Right lung (tissue), 5 donors: ENCODE measurements around the gene S1PR4. TPM values are rescaled to one million over a fixed set of nuclear protein-coding genes. Genes with fewer than 3 reads are reported as not detected.
"Not testable (repeated sequence)": the region's sequence is repeated elsewhere in the genome, so short reads cannot be mapped to it uniquely, and the experiment has no call there.

ENCODE experiments used
- DNase-seq, 2 donors: peaks; one replicate each; pipeline ENCODE4 v3.0.0-alpha.2; 2013
- polyA plus RNA-seq, 5 donors: library from polyadenylated mRNA; unstranded; fragments of 120-200 nt; gene quantifications; one replicate each; pipeline versions ENCODE4 v1.2.1 to v1.2.3, GENCODE V29; 2013; ENCODE audit warnings: inconsistent platforms in 1 of 5, low replicate concordance in 1 of 5; ENCODE audit not compliant: insufficient read length in 5 of 5, insufficient read depth in 1 of 5

S1PR4 gene
- polyA plus RNA-seq, 5 donors: 1.2 to 2.8 (median 1.7) TPM

DNA sequence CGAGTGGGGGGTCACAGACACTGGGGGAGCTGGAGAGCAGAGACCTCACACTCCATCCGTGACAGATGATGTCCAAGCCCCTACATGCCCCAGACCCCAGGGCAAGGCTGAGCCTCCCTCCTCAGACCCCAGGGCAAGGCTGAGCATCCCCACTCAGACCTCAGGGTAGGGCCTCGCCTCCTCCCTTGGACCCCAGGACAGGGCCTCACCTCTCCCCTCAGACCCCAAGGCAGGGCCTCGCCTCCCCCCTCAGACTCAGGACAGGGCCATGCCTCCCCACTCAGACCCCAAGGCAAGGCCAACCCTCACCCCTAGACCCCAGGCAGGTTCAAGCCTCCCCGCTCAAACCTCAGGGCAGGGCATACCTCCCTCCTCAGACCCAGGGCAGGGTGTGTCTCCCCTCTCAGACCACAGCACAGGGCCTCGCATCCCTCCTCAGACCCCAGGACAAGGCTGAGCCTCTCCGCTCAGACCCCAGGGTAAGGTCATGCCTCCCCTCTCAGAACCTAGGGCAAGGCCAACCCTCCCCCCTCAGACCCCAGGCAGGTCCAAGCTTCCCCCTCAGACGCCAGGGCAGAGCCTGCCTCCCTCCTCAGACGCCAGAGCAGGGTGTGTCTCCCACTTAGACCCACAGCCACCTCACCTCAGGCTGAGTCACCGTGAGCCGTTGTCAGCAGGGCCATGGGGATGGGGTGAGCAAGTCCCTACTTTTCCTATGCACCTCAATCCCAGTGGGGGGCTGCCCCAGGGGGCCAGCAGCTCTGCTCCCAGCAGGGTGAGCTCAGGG is 1.7 kb upstream of the S1PR4 start:
- no peak for DNase-seq

DNA sequence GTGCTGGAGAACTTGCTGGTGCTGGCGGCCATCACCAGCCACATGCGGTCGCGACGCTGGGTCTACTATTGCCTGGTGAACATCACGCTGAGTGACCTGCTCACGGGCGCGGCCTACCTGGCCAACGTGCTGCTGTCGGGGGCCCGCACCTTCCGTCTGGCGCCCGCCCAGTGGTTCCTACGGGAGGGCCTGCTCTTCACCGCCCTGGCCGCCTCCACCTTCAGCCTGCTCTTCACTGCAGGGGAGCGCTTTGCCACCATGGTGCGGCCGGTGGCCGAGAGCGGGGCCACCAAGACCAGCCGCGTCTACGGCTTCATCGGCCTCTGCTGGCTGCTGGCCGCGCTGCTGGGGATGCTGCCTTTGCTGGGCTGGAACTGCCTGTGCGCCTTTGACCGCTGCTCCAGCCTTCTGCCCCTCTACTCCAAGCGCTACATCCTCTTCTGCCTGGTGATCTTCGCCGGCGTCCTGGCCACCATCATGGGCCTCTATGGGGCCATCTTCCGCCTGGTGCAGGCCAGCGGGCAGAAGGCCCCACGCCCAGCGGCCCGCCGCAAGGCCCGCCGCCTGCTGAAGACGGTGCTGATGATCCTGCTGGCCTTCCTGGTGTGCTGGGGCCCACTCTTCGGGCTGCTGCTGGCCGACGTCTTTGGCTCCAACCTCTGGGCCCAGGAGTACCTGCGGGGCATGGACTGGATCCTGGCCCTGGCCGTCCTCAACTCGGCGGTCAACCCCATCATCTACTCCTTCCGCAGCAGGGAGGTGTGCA is 587 bp downstream of the S1PR4 start:
- no peak for DNase-seq

DNA sequence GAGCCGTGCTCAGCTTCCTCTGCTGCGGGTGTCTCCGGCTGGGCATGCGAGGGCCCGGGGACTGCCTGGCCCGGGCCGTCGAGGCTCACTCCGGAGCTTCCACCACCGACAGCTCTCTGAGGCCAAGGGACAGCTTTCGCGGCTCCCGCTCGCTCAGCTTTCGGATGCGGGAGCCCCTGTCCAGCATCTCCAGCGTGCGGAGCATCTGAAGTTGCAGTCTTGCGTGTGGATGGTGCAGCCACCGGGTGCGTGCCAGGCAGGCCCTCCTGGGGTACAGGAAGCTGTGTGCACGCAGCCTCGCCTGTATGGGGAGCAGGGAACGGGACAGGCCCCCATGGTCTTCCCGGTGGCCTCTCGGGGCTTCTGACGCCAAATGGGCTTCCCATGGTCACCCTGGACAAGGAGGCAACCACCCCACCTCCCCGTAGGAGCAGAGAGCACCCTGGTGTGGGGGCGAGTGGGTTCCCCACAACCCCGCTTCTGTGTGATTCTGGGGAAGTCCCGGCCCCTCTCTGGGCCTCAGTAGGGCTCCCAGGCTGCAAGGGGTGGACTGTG is 1.2 kb downstream of the S1PR4 start:
- DNase-seq: no peak

DNA sequence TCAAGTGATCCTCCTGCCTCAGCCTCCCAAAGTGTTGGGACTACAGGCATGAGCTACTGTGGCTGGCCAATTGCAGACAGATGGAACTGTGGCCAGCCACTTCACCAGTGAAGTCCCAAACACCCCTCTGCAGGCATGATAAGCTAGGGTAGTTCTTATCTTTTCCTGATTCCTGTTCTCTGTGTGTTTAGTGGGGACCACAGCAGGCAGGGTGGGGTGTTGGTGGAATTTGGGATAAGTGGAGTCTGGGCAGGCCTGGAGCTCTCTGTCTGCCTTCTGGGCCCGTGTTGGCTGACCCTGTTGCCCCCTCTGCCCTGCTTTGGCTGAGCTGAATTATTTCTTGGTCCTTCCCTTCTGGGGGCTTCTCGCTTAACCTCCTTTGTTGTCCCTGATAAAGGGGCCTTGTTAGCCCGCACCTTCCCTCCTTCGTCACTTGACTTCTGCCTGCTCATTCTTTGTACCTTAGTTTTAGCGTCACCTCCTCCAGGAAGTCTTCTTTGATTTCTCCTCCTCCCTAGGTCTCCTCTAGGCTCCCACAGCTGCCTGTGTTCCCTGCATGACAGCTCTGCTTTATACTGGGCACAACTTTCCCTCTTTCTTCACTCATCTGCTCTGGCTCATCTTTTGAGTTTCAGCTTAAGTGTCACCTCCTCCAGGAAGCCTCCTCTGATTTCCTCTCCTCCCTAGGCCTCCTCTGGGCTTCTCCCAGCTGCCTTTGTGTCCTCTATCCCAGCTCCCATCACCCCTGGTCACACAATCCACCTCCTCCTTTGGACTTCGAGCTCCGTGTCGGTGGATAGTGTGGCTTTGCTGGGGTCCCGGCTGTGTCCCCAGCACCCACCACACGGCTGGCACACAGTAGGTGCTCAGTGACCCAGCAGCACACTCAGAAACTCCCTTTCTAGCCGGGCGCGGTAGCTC is 5.4 kb downstream of the S1PR4 start:
- no peak for DNase-seq

DNA sequence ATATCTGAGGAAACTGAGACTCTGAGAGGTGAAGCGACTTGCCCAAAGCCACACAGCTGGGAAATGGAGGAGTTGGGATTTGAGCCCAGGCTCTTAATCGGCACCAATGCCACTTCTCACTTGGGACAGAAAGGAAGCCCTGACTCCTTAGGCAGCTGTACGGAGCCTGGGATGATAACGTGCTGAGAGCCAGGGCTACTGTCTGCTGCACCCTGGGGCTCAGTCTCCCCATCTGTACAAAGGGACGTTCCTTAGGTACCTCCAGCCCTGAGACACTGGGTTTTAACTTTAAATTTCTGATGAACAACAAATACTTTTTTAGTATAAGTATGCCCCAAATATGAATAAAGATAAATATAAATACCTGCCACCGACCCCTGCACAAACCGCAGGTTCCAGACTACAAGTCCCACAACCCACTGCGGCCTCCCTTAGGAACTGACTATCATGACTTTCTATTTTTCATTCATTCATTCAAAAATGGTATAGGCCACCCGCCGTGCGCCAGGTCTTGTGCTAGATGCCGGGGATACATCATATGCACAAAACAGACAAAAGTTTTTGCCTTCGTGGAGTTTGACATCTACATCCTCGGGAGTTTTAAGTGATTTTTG is 6.4 kb downstream of the S1PR4 start:
- DNase-seq: no peak

DNA sequence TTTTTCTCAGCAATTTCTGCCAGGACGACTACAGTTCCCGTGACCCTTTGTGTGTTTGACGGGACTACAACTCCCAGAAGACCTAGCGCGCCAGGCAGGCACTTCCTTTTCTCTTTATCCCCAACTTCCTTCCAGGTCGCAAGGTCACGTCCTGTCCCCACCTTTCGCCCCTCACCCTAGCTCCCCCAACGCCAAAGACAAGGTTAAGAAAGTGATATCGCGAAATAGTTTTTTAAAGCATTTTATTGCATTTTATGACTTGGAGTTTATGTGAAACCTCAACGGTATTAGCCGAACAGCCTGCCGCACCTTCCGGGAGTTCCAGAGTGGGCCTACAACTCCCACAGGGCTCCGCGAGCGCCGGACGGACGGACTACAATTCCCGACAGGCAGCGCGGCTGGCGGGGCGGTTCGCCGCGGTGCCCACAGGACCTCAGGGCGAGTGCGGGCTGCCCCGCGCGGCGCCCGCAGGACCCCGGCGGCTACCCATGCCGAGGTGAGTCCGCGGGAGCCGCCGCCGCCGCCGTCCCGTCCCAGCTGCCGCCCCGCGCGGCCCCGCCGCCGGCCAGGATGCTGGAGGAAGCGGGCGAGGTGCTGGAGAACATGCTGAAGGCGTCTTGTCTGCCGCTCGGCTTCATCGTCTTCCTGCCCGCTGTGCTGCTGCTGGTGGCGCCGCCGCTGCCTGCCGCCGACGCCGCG is 7.0 kb downstream of the S1PR4 start, which contains the start of gene NCLN:
NCLN (plus strand) TSS at position 470 of the 699 bp plus-strand sequence; CDS start at position 571, 101 bp downstream.
- DNase-seq: peak; percentile 95

DNA sequence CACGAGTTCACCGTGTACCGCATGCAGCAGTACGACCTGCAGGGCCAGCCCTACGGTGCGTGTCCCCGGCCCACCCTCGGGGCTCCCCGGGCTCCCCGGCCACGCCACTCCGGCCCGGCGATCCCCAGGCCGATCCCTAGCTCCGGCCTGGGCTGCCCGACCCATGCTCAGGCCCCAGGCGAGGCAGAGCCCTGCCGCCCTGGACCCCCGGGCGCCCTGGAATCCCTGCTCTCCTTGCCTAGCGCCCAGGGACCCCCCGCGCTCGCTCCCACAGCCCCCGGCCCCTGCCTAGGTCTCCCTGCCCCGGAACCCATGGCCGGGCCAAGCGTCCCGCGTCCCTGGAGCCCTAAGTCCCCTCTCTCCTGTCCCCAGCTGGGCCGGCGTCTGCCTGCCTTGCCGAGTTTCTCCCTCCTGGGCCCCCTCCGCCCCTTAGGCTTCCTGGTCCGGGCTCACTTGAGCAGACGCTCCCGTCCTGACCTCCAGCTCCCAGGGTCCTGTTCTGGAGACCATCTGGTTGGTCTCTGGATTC is 7.7 kb downstream of the S1PR4 start:
- DNase-seq: no peak

DNA sequence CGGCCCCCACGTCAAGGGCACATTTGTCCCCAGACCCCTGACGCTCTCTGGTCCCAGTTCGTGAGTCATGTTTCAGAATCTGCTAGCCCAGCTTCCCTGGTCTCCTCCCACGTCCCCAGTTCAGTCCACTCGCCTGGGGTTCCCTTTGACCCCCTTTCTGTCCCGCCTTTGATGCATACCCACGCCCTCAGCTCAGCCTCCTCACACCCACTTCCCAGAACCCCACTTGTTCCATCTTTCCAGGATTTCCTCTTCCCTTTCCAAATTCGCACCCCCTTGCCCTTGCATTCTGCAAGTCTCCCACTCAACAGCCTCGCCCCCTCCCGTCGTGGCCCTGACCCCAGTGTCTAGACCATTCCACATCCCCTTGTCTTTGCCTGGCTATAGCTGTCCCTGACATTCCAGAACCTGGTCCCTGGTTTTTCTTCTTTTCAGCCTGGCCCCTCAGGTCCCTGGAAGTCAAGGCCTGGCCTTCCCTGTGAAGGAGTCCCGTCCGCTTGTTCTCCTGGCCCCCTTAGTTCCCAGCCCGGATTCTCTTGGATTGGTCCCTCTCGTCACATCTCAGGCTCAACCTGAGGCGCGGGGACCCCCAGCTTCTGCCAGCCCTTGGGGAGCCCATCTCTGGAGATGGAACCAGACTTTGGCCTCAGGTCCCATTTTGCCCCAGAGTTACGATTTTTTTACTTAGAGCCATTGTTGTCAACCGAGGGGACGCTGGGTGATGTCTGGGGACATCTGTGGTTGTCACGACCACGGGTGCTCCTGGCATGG is 8.5 kb downstream of the S1PR4 start:
- DNase-seq: no peak

DNA sequence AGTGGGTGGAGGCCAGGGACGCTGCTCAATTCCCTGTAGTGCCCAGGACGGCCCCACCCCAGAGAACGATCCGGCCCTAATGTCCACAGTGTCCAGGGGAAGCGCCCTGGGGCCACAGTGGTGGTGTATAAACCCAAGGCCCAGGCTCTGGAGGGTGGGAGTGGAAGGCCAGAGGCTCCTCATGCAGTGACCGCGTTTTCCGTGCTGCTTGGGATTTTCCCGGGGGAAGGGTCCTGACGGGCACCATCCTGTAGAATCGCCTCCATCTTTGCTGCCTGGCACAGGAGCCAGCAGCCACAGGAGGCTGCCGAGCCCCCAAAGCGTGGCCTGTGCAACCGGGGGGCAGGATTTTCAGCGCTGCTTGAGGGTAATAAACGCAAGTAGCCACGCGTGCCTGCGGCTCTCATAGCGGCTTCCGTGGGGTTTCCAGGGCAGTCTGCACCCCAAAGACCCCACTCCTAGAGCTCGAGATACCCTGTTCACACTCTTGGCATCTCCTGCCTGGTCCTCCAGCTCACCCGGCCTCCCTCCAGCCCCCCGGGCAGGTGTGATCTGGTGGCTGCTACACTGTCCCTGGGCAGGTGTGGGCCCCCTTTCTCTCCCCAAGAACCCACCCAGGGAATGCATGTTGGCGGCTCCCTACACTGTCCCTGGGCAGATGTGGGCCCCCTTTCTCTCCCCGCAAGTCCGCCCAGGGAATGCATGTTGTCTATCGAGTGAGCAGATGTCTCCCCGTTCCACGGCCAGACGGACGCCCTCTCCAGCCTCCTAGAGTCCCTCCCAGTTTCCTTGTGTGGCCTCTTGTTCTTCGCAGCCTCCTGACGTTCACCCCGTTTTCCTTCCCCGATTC is 9.3 kb downstream of the S1PR4 start:
- DNase-seq: no peak

DNA sequence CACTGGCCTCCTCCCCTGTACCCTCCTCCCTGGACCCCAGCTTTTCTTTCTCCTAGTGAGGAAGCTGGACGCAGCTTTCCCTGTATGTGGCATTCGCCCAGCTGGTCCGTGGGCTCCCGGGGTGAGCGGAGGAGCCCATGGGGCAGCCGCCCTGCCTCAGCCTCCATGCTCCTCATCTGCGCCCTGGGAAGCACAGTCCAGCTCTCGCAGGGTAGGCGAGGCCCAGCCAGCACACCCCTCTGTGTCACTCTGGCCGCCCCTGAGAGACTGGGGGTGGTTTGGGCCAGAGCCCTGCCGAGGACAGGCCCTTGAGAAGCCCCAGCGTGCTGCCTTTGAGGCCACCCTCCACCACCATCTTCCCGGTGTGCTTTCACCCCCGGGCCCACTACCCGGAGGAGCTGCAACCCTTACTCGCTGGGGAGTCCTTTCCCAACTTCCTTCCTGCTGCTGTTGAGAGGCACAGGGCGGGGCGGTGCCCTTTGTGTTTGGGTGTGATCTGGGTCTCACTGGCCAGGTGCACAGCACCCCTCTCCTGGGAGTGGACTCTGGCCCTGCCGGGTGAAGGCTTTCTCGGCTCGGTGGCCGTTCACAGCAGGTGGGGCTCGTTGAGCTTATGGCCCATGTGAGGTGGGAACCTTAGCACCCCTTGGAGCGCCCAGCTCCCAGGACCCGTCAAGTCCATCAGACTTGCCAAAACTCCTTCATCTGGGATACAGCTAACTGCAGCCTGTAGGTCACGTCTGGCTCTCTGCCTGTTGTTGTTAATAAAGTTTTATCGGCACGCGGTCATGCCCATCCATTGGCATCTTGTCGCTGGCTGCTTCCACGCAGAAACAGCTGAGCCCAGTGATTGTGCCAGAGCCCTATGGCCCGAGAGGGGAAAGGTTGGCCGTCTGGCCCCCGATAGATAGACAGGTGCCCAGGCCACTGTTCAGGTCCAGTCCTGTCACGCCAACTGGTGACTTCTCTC is 10.3 kb downstream of the S1PR4 start:
- DNase-seq: no peak

DNA sequence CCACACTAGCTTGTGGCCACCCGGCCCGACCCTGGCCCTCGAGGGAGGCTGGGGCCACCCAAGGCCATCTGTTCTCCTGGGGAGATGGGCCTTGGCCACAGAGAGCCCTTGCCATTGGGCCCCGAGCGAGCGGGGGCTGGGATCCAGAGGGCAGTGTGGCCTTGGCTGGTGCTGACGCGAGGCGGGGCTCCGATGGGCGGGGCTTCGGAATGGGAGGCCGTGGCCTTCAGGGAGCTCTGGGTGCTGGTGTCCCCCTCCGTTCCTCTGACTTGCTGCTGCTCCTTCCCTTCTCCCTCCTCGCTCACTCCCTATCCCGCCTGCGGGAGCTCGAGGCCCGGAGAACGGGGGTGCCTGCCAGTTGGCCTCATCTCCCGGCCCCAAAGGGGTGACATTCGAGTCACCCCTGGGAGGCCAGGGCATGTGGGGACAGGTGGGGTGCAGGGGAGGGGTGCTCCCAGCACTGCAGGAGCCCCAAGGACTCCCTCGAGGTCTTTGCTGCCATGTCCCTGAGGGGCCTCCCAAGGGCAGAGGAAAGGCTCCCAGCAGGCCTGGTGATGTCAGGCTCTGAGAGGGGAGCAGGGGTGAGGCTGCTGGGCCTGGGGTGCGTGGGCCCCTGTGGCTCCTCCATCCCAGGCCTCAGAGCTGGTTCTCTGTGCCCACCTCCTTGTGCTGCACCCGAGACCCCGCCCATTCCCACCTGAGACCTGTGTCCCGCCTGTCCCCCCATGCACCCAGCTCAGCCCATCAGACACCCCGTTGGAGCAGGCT is 11.3 kb downstream of the S1PR4 start:
- DNase-seq: no peak

DNA sequence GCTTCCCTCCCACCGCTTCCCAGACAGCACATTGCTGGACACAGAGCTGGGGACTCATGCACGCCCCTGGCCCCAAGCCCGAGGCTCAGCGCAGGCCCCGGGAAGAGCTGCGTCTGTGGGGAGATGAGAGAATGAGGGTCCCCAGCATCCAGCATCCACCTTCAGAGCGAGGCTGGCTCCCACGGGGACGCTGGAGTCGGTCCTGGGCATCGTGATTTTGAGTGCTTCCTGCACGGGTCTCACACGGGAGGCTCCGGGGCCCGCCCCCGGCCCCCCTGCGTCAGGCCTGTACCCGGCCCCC is 11.9 kb downstream of the S1PR4 start:
- DNase-seq: no peak

DNA sequence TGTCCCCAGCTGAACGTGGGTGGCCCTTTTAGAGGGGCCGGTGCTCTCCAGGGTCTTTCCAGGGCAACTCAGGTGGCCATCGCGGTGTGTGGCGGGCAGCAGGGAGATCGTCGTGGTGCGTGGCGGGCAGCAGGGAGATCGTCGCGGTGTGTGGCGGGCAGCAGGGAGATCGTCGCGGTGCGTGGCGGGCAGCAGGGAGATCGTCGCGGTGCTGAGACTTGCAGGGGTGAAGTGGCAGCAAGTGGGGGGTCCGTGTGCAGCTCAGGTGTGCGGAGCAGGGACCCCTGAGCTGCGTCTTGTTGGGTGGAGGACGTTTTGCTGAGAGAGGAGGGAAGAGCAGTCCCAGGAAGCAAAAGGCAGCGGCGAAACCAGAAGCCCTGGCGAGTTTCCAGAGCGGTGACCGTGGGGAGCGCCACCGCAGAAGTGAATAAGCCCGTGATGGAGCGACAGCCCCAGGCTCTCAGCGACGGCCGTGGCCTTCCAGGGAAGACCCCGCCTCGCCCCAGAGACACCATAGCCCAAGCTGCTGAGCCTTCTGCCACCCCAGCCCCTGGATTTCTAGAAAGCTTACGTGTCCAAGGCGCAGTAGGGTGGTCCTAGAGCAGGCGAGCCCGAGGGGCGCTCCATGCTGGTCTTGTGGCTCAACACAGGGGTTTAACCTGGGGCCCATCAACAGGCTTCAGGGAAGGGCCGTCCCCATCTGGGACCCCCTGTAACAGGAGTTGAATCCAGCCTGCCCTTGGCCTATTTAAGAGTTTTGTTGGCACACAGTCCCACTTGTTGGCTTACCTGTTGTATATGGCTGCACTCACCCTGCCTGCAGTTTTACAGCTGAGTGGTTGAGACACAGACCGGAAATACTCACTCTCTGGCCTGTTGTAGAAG is 12.6 kb downstream of the S1PR4 start:
- DNase-seq: no peak

DNA sequence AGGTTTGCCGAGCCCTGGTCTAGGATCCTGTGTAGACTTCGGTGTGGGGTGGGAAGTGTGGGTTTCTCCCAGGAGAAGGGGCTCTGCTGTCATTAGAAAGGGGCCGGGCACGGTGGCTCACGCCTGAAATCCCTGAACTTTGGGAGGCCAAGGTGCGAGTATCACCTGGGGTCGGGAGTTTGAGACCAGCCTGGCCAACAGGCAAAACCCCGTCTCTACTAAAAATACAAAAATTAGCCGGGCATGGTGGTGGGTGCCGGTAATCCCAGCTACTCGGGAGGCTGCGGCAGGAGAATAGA is 13.2 kb downstream of the S1PR4 start:
- DNase-seq: not testable (repeated sequence)

DNA sequence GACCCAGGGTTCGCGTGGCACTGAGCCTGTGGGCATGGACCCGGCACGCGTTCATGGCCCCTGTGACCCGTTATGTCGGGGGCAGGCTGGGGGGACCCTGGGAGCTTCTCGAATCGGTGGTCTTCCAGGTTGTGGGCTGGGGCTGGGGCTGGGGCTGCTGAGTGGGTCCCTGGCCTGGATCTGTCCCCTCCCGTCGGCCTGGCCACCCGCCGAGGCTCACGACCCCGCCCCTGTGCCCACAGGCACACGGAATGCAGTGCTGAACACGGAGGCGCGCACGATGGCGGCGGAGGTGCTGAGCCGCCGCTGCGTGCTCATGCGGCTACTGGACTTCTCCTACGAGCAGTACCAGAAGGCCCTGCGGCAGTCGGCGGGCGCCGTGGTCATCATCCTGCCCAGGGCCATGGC is 13.7 kb downstream of the S1PR4 start:
- no peak for DNase-seq

DNA sequence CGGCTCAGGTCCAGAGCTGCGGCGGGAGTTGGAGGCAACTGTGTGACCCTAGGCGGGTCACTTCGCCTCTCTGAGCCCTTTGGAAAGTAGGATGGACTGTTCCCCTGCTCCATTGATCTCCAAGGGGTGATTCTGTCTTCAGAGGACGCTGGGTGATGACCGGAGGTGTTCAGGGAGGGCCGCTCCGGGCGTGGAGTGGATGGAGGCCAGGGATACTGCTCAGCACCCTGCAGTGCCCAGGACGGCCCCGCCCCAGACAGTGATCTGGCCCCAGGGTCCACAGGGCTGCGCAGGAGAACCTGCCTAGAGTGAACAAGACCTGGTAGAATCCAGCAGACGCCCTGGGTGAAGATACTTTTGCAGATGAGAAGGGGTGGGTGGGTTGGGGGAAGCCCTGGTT is 14.1 kb downstream of the S1PR4 start:
- no peak for DNase-seq
